Measurements from ENCODE around the gene SMAD2.

DNA sequence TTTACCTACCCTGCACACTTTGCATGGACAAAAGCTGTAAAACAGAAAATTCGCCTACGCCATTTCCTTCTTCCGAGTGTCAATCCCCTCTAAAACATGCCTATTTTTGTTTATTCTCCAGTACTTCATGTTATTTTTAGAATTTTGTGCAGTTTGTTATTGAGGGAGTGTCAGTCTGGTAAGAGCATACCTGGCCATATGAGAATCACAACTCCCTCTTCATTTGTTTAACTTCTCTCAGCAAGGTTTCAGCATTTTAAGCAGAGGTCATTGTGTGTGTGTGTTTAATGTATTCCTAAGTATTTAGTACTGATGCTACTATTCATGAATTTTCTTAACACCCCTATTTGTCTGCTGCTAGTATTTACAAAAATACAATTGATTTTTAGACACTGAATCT, 49.4 kb downstream of the SMAD2 start:
- TF ChIP-seq, protein P1, sequence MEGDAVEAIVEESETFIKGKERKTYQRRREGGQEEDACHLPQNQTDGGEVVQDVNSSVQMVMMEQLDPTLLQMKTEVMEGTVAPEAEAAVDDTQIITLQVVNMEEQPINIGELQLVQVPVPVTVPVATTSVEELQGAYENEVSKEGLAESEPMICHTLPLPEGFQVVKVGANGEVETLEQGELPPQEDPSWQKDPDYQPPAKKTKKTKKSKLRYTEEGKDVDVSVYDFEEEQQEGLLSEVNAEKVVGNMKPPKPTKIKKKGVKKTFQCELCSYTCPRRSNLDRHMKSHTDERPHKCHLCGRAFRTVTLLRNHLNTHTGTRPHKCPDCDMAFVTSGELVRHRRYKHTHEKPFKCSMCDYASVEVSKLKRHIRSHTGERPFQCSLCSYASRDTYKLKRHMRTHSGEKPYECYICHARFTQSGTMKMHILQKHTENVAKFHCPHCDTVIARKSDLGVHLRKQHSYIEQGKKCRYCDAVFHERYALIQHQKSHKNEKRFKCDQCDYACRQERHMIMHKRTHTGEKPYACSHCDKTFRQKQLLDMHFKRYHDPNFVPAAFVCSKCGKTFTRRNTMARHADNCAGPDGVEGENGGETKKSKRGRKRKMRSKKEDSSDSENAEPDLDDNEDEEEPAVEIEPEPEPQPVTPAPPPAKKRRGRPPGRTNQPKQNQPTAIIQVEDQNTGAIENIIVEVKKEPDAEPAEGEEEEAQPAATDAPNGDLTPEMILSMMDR (IDR thresholded peaks at IDR 0.05; ENCODE audit: low read length) = no peak
- no peak for TF ChIP-seq EZH2 (IDR thresholded peaks at IDR 0.05; ENCODE audit: borderline replicate concordance, low read length)
